Measurements from ENCODE around the gene B3GNT7. TPM values are rescaled to one million over a fixed set of nuclear protein-coding genes. Genes with fewer than 3 reads are reported as not detected.

Gene B3GNT7
- total and polyA plus RNA-seq, 10 donors = 0.96 to 17.5 (median 11.4) TPM

GRCh38 chr2:231418820-231419640 is 23.5 kb downstream of the B3GNT7 start:
- peak; percentile 37 for DNase-seq
- Histone ChIP-seq H3K9me3 (no peaks in the 10 kb centered on the region), H3K4me1 (no peaks in the 10 kb centered on the region), H3K27me3 (replicated peaks in 1 of 7) (peaks cover 0 to 17% (median 0%) of the 10 kb centered on the region in 7 donors), H3K27ac (no peak overlapping the region), H3K4me3 (no peak overlapping the region), H3K36me3 (no peaks in the 10 kb centered on the region)
- intact Hi-C loops (cut with DNase I; ENCODE audit: low total_unique reads) = no loop called here
- TF ChIP-seq CTCF (IDR thresholded peaks at IDR 0.05 in 8 of 11, conservative IDR thresholded peaks at IDR 0.05 in 3 of 11) (no peak), POLR2AphosphoS5 (IDR thresholded peaks at IDR 0.05) (no peak), POLR2A (IDR thresholded peaks at IDR 0.05) (no peak)
- 89 to 92% (median 91%) methylated on average over 26 of the region's 26 CpGs for WGBS, 5 donors

GRCh38 chr2:231421051-231421580 is 25.6 kb downstream of the B3GNT7 start:
- Histone ChIP-seq H3K4me3 (no peak overlapping the region), H3K4me1 (peaks cover 0 to 7% (median 0%) of the 10 kb centered on the region in 6 donors), H3K36me3 (no peaks in the 10 kb centered on the region), H3K27me3 (replicated peaks in 1 of 7) (peaks cover 0 to 10% (median 0%) of the 10 kb centered on the region in 7 donors), H3K9me3 (no peaks in the 10 kb centered on the region), H3K27ac (no peak overlapping the region)
- 85 to 91% (median 87%) methylated on average over 8 to 9 of the region's 9 CpGs for WGBS, 5 donors
- no peak for TF ChIP-seq POLR2AphosphoS5 (IDR thresholded peaks at IDR 0.05)
- DNase-seq = peak; percentile 32
- intact Hi-C loops (cut with DNase I; ENCODE audit: low total_unique reads) = no loop called here

GRCh38 chr2:231422056-231422455 is 26.5 kb downstream of the B3GNT7 start:
- whole genome bisulfite sequencing, 5 donors = 62 to 84% (median 72%) methylated on average over 2 of the region's 2 CpGs
- peaks cover 0 to 10% (median 0%) of the 10 kb centered on the region in 7 donors for H3K27me3 ChIP-seq (replicated peaks in 1 of 7)
- H3K36me3 ChIP-seq = no peaks in the 10 kb centered on the region
- intact Hi-C loops (cut with DNase I; ENCODE audit: low total_unique reads) = no loop called here
- TF ChIP-seq CTCF (IDR thresholded peaks at IDR 0.05 in 8 of 11, conservative IDR thresholded peaks at IDR 0.05 in 3 of 11) = no peak
- TF ChIP-seq POLR2A (IDR thresholded peaks at IDR 0.05) = no peak
- TF ChIP-seq POLR2AphosphoS5 (IDR thresholded peaks at IDR 0.05) = no peak
- no peak overlapping the region for H3K4me3 ChIP-seq
- peaks cover 0 to 7% (median 0%) of the 10 kb centered on the region in 6 donors for H3K4me1 ChIP-seq
- no peaks in the 10 kb centered on the region for H3K9me3 ChIP-seq
- H3K27ac ChIP-seq = no peak overlapping the region
- DNase-seq = no peak

- 87 to 97% (median 93%) methylated on average over 10 of the region's 10 CpGs for WGBS, 5 donors
- intact Hi-C loops (cut with DNase I; ENCODE audit: low total_unique reads) = no loop called here
- peak; percentile 33 for DNase-seq
Measured at GRCh38 chr2:231423176-231423575, 27.7 kb downstream of the B3GNT7 start.

More at GRCh38 chr2:231423176-231423575, 27.7 kb downstream of the B3GNT7 start:
- H3K9me3 ChIP-seq = no peaks in the 10 kb centered on the region
- peaks cover 0 to 7% (median 0%) of the 10 kb centered on the region in 6 donors for H3K4me1 ChIP-seq
- TF ChIP-seq POLR2AphosphoS5 (IDR thresholded peaks at IDR 0.05) (no peak), POLR2A (IDR thresholded peaks at IDR 0.05) (no peak), CTCF (IDR thresholded peaks at IDR 0.05 in 8 of 11, conservative IDR thresholded peaks at IDR 0.05 in 3 of 11) (no peak)
- H3K36me3 ChIP-seq = no peaks in the 10 kb centered on the region
- H3K27ac ChIP-seq = no peak overlapping the region
- H3K27me3 ChIP-seq (replicated peaks in 1 of 7) = peaks cover 0 to 10% (median 0%) of the 10 kb centered on the region in 7 donors
- no peak overlapping the region for H3K4me3 ChIP-seq

Data from spleen (tissue), 11 donors.